Body of pancreas (tissue), 4 donors: ENCODE results near the gene DIAPH1. TPM values are rescaled to one million over a fixed set of nuclear protein-coding genes. Genes with fewer than 3 reads are reported as not detected.

ENCODE experiments used
- ATAC-seq: fragments of 150-250 bp; one replicate; pipeline ENCODE4 v1.9.1; 2016
- DNase-seq, 4 donors: peaks; one replicate each; pipeline ENCODE4 v3.0.0-alpha.2; 2019
- H3K27ac ChIP-seq, 4 donors: fragments of 200-600 bp; sonication (generic); 1 replicate in 3 of 4; 2 replicates in 1 of 4; pipeline versions ENCODE4 v1.5.1 to v1.6.1; 2016 to 2019; ENCODE audit warnings: mild to moderate bottlenecking in 1 of 4, mixed read lengths in 1 of 4, moderate library complexity in 1 of 4
- H3K27me3 ChIP-seq, 2 donors: fragments of 200-600 bp; sonication (generic); one replicate each; pipeline ENCODE4 v1.6.0; 2016; ENCODE audit warnings: mild to moderate bottlenecking in 1 of 2
- H3K36me3 ChIP-seq, 2 donors: fragments of 200-600 bp; sonication (generic); replicated peaks in 1 of 2; 2 replicates each; pipeline ENCODE4 v1.5.1; 2016; ENCODE audit warnings: low read depth in 2 of 2; ENCODE audit not compliant: insufficient read depth in 1 of 2
- H3K4me1 ChIP-seq: fragments of 200-600 bp; sonication (generic); one replicate; pipeline ENCODE4 v1.6.0; 2016
- H3K4me3 ChIP-seq, 2 donors: fragments of 200-600 bp; sonication (generic); 1 replicate in 1 of 2; 2 replicates in 1 of 2; pipeline ENCODE4 v1.5.1; 2016 to 2019
- H3K9me3 ChIP-seq, 3 donors: fragments of 200-600 bp; sonication (generic); 1 replicate in 2 of 3; 2 replicates in 1 of 3; pipeline ENCODE4 v1.5.1; 2016
- CTCF ChIP-seq, 7 experiments: fragments of 450-650 bp in 4 of 7; fragments of 200-600 bp in 3 of 7; sonication (generic) in 3 of 7; IDR thresholded peaks; one replicate each; pipeline ENCODE4 v1.5.1; 2016 to 2019; ENCODE audit warnings: antibody characterized with exemption in 7 of 7
- POLR2A ChIP-seq, 3 donors: fragments of 450-650 bp; IDR thresholded peaks; one replicate each; pipeline ENCODE4 v1.6.1; 2016; ENCODE audit warnings: antibody characterized with exemption in 3 of 3, mild to moderate bottlenecking in 2 of 3
- WGBS, 2 donors: methylation state at CpG; one replicate each; pipeline ENCODE4 v1.1.5; 2017; 5-methylcytosine and 5-hydroxymethylcytosine counted together
- intact Hi-C: fragments of 100-400 bp; cut with DNase I; formaldehyde crosslinking; loops from one replicate; pipeline ENCODE4 v1.15.1; 2023
- total RNA-seq, 2 donors: library from RNA; depleted of rRNA; stranded (reverse); fragments of >200 nt; gene quantifications; one replicate each; pipeline ENCODE4 v1.1.0, GENCODE V29; 2016

Gene DIAPH1
- total RNA-seq, 2 donors from 2014 or later, result 28.3 to 47.0 TPM

GRCh38 chr5:141564216-141564692, 54.5 kb downstream of the DIAPH1 start:
- 21 to 24% methylated on average over 5 of the region's 5 CpGs for WGBS, 2 donors
- H3K27ac ChIP-seq, result peak overlapping the region; percentile 21 to 71 (median 46)
- H3K36me3 ChIP-seq, result peaks cover 0 to 5% of the 10 kb centered on the region in 2 donors
- no peaks in the 10 kb centered on the region for H3K9me3 ChIP-seq
- H3K4me3 ChIP-seq, result no peak overlapping the region
- H3K27me3 ChIP-seq, result no peaks in the 10 kb centered on the region
- peak; percentile 75 to 91 (median 78) for DNase-seq
- TF ChIP-seq POLR2A (IDR thresholded peaks at IDR 0.05), result no peak
- peak; percentile 82 to 100 (median 99) for TF ChIP-seq CTCF (IDR thresholded peaks at IDR 0.05)
- intact Hi-C loops, result no loop called here
- H3K4me1 ChIP-seq, result peaks cover 28% of the 10 kb centered on the region
- peak; percentile 66 for ATAC-seq

- peak; percentile 91 for ATAC-seq
- peak in 2 of 3 donors; percentile 49 to 53 for TF ChIP-seq POLR2A (IDR thresholded peaks at IDR 0.05)
- TF ChIP-seq CTCF (IDR thresholded peaks at IDR 0.05), result peak; percentile 63 to 99 (median 94)
- no peak overlapping the region for H3K4me3 ChIP-seq
These were observed 57.9 kb downstream of the DIAPH1 start for GRCh38 chr5:141560725-141561483.

GRCh38 chr5:141560151-141560550, 58.6 kb downstream of the DIAPH1 start:
- Histone ChIP-seq H3K27me3 (no peaks in the 10 kb centered on the region), H3K4me1 (peaks cover 44% of the 10 kb centered on the region), H3K27ac (peak overlapping the region; percentile 76 to 89 (median 84)), H3K9me3 (no peaks in the 10 kb centered on the region), H3K36me3 (no peaks in the 10 kb centered on the region), H3K4me3 (no peak overlapping the region)
- intact Hi-C loops, result no loop called here
- DNase-seq (peak; percentile 31 to 71 (median 55)), ATAC-seq (peak; percentile 69)
- TF ChIP-seq CTCF (IDR thresholded peaks at IDR 0.05) (no peak), POLR2A (IDR thresholded peaks at IDR 0.05) (peak in 1 of 3 donors; percentile 3)

More at GRCh38 chr5:141560725-141561483, 57.9 kb downstream of the DIAPH1 start:
- H3K27me3 ChIP-seq, result no peaks in the 10 kb centered on the region
- DNase-seq, result peak; percentile 91 to 96 (median 92)
- 20 to 26% methylated on average over 9 of the region's 9 CpGs for WGBS, 2 donors
- no peaks in the 10 kb centered on the region for H3K9me3 ChIP-seq
- intact Hi-C loops, result no loop called here
- peaks cover 0 to 4% of the 10 kb centered on the region in 2 donors for H3K36me3 ChIP-seq
- H3K4me1 ChIP-seq, result peaks cover 44% of the 10 kb centered on the region
- peak overlapping the region; percentile 76 to 89 (median 84) for H3K27ac ChIP-seq

- peak in 1 of 4 donors; percentile 22 for DNase-seq
- no peak overlapping the region for H3K4me3 ChIP-seq
- no peaks in the 10 kb centered on the region for H3K36me3 ChIP-seq
- peak overlapping the region; percentile 76 to 89 (median 84) for H3K27ac ChIP-seq
- no peaks in the 10 kb centered on the region for H3K9me3 ChIP-seq
- intact Hi-C loops, result no loop called here
- TF ChIP-seq CTCF (IDR thresholded peaks at IDR 0.05), result no peak
- no peak for TF ChIP-seq POLR2A (IDR thresholded peaks at IDR 0.05)
- no peak for ATAC-seq
- H3K27me3 ChIP-seq, result no peaks in the 10 kb centered on the region
- H3K4me1 ChIP-seq, result peaks cover 42% of the 10 kb centered on the region
These were observed 59.3 kb downstream of the DIAPH1 start for GRCh38 chr5:141559461-141559860.
